Neutrophil (primary cell): ENCODE data around the gene NUCB2.

Source experiments
- H3K27ac ChIP-seq: fragments of 200-600 bp; sonication (generic); 2 replicates; pipeline ENCODE4 v1.5.1; 2016; ENCODE audit warnings: mild to moderate bottlenecking, moderate library complexity
- H3K27me3 ChIP-seq: fragments of 200-600 bp; sonication (generic); 2 replicates; pipeline ENCODE4 v1.6.0; 2016; ENCODE audit warnings: mild to moderate bottlenecking
- H3K36me3 ChIP-seq: fragments of 200-600 bp; sonication (generic); 2 replicates; pipeline ENCODE4 v1.5.1; 2017
- H3K4me1 ChIP-seq, 2 experiments: fragments of 200-600 bp in 1 of 2; sonication (generic) in 1 of 2; 1 replicate in 1 of 2; 2 replicates in 1 of 2; pipeline versions ENCODE4 v1.5.1 to v1.6.1; 2013 to 2016; ENCODE audit warnings: low read depth in 1 of 2, low read length in 1 of 2, mild to moderate bottlenecking in 1 of 2, moderate library complexity in 1 of 2; ENCODE audit not compliant: control insufficient read depth in 1 of 2, insufficient read depth in 1 of 2
- H3K4me3 ChIP-seq, 2 experiments: fragments of 200-600 bp in 1 of 2; sonication (generic) in 1 of 2; 1 replicate in 1 of 2; 2 replicates in 1 of 2; pipeline ENCODE4 v1.5.1; 2013 to 2016; ENCODE audit warnings: low read depth in 1 of 2, low read length in 1 of 2, mild to moderate bottlenecking in 1 of 2, moderate library complexity in 1 of 2
- H3K9me3 ChIP-seq: fragments of 200-600 bp; sonication (generic); 2 replicates; pipeline ENCODE4 v1.5.1; 2016
- TF ChIP-seq, protein P1 (sequence below): fragments of 200-600 bp; sonication (generic); IDR thresholded peaks from 2 replicates; pipeline ENCODE4 v1.5.1; 2016; ENCODE audit warnings: antibody characterized with exemption

Gene NUCB2

DNA sequence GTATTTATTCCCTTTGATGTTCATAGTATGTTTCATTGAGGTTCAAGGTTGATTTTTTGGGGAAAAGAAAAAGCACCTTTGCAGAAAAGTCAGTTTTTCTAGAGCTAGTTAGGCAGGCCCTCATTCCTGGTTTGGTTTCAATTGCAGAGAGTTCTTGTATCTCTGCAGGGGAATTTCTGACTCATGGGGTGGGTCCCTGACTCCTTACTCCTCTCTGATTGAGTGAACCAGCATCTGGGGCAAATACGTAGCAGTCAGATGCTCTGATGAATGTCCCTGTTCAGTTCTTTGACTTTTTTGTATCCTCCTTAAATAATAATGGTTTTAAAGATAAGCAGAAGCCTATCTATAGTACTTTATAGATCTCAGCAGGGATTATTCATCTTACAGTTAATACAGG, 67.4 kb downstream of the NUCB2 start:
- Histone ChIP-seq H3K9me3 (no peaks in the 10 kb centered on the region), H3K36me3 (peaks cover 4% of the 10 kb centered on the region), H3K4me3 (no peak overlapping the region), H3K27me3 (no peaks in the 10 kb centered on the region), H3K27ac (no peak overlapping the region), H3K4me1 (no peaks in the 10 kb centered on the region)
- TF ChIP-seq, protein P1, sequence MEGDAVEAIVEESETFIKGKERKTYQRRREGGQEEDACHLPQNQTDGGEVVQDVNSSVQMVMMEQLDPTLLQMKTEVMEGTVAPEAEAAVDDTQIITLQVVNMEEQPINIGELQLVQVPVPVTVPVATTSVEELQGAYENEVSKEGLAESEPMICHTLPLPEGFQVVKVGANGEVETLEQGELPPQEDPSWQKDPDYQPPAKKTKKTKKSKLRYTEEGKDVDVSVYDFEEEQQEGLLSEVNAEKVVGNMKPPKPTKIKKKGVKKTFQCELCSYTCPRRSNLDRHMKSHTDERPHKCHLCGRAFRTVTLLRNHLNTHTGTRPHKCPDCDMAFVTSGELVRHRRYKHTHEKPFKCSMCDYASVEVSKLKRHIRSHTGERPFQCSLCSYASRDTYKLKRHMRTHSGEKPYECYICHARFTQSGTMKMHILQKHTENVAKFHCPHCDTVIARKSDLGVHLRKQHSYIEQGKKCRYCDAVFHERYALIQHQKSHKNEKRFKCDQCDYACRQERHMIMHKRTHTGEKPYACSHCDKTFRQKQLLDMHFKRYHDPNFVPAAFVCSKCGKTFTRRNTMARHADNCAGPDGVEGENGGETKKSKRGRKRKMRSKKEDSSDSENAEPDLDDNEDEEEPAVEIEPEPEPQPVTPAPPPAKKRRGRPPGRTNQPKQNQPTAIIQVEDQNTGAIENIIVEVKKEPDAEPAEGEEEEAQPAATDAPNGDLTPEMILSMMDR, result no peak

DNA sequence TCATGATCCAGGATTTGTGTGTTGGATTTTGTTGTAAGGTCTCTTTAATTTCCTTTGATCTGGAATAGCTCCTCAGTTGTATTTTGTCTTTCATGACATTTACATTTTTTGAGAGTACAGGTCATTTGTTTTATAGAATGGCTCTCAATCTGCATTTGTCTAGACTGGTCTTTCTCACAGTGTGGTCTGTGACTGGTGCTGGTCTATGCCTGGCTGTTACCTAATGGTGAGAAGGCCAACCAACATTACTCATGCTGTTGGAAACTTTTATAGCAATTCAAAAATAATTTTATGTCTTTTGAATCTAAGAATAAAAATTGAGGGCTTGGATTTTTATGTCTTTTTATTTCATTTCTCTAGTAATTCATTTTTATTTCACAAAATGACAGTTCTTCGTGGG, 71.1 kb downstream of the NUCB2 start:
- Histone ChIP-seq H3K36me3 (peaks cover 4% of the 10 kb centered on the region), H3K4me3 (no peak overlapping the region), H3K27ac (no peak overlapping the region), H3K27me3 (peaks cover 17% of the 10 kb centered on the region), H3K9me3 (no peaks in the 10 kb centered on the region), H3K4me1 (peaks cover 10 to 13% of the 10 kb centered on the region in 2 experiments)
- TF ChIP-seq, protein P1, result no peak

DNA sequence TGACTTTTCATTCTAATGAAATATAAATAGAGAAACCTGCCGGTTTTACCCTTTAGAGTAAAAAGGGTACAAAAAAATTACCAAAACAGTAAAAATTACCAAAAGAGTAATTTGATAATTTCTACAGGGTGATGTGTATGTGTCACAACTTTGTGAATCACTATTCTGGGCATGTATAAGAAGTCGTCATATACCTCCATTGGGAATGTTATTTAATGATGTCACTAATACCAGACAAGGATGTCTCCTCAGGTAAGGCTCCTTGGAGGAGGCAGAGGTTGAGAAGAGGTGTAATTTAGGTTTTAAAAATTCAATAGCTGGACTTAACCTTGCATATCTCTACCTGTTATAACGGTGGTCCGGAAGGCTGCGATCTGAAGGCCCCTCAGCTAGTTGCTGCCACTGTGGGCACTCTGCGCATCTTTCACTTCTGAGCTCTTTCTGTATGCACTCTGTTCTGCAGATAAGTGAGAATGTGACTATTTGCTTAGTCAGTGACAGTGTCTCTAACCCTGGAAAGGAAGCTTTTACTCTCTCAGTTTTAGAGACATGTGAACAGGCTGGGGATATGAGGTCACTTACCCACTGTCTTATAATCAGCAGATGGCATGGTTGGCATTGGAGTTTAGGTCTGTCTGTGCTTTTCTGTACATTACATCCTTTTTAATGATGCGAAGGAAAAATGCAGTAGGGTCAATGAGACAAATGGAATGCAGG, 74.1 kb downstream of the NUCB2 start:
- no peaks in the 10 kb centered on the region for H3K36me3 ChIP-seq
- H3K4me3 ChIP-seq, result no peak overlapping the region
- no peaks in the 10 kb centered on the region for H3K9me3 ChIP-seq
- H3K4me1 ChIP-seq, result peaks cover 28 to 29% of the 10 kb centered on the region in 2 experiments
- no peak overlapping the region for H3K27ac ChIP-seq
- H3K27me3 ChIP-seq, result peaks cover 33% of the 10 kb centered on the region
- TF ChIP-seq, protein P1, result no peak

DNA sequence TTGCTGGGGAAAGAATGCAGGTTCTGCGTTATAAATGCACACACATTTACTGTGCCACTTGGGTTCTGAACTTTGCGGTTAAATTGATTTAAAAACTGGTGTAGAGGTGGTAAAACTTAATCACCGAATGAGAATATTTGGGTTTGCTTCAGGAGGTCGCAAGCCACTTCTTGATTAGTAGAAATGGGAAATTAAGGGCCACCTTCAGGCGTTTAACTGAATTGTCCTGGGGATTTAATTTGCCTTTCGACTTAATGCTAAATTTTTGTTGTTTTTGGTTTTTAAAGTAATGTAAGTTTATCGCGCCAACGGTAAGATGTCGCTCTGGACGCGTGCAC, 74.6 kb downstream of the NUCB2 start:
- no peaks in the 10 kb centered on the region for H3K36me3 ChIP-seq
- no peaks in the 10 kb centered on the region for H3K9me3 ChIP-seq
- H3K27ac ChIP-seq, result no peak overlapping the region
- H3K4me3 ChIP-seq, result peak overlapping the region; percentile 78 to 89
- H3K4me1 ChIP-seq, result peaks cover 28 to 29% of the 10 kb centered on the region in 2 experiments
- TF ChIP-seq, protein P1, result no peak
- H3K27me3 ChIP-seq, result peaks cover 33% of the 10 kb centered on the region

DNA sequence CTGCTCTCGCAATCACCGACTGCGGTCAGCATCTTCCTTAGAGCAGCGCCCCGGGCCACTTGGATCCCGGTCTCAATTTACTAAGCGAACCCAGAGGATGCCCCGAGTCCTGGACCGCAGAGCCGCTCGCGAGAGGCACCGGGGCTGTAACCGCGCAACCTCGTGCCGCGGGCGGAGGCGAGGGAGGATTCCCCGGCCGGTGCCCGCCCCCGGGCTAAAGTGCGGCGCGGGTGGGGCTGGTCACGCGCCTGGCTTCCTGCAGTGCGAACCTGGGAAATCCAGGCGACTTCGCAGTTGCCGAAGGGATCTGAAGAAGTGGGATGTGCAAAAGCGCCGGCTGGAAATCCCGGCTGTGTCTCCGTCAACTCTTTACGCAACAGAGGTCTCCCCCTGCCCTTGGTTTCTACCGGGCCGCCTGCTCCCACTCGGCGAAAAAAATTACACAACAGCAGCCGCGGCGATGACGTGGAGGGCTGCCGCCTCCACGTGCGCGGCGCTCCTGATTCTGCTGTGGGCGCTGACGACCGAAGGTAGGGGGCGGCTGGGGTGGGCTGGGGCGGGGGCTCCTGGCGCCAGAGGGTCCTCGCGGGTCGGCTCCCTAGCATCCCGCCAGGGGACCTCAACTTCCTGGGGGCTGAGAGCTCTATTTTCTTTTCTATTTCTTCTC, 75.1 kb downstream of the NUCB2 start, which contains the start of gene NCR3LG1:
NCR3LG1 (plus strand) TSS at position 291 of the 667 bp plus-strand sequence; CDS start at position 461, 170 bp downstream.
- peak within 1 kb of the TSS; percentile 55 for H3K27ac ChIP-seq
- H3K9me3 ChIP-seq, result no peaks in the 10 kb centered on the region
- H3K4me3 ChIP-seq, result peak within 1 kb of the TSS; percentile 78 to 89
- H3K36me3 ChIP-seq, result no peaks in the 10 kb centered on the region
- H3K27me3 ChIP-seq, result peaks cover 33% of the 10 kb centered on the region
- peaks cover 28 to 29% of the 10 kb centered on the region in 2 experiments for H3K4me1 ChIP-seq
- TF ChIP-seq, protein P1, result no peak
